ENCODE measurements around the gene GSN.
A peak's percentile ranks its signal among the peaks of the same experiment; 100 is the strongest.

Gene GSN

DNA sequence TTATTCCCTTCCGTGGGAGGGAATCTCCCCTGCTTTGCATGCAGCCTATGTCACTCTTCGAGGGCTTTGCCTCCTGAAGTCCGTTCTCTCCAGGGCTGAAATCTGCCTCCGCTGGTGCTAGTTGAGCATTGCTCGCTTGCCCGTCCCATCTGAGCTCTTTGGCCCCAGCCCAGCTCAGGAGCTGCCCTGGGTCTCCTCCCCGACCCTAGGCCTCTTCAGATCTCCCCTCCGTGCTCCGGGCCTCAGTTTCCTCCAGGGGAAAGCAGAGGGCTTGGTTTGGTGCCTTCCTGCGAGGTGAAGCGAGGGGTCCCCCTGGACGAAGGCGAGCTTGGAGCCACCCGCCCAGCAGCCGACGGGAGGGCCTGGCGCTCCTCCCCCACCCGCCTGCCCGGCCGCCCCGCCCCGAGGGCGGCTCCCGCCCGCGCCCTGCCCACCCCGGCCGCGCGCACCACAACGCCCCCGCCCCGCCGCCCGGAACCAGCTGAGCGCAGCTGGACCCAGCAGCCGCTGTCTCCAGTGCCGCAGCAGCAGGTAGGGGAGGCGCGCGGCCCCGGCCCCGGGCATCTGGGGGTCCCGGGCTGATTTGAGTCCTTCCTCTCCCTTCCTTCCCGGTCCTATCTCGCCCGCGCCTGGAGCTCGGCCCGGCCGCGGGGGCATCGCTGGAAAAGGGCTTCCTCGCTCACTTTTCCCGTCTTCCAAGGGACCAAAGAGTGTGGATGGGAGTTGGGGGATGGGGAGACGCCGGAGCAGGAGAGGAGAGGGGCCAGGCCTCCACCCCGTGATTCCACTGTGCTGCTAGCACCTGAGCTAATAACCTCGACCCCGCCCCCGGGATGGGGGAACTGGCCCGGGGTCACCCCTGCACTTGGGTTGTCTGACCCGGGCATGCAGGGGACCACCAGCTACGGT lies at the start of gene GSN:
Gene GSN (plus strand): TSS at position 474 of the 909 bp plus-strand sequence. CDS start 33,810 bp downstream, outside the sequence.
- intact Hi-C loops (cut with DNase I; ENCODE audit: low total_unique reads): loop anchor here (5.0 kb wide), 1 partner anchor 46 kb away; no protein-coding TSS in a partner anchor
- Histone ChIP-seq H3K36me3 (no peaks in the 10 kb centered on the region), H3K4me3 (peak within 1 kb of the TSS; percentile 84 to 91), H3K9me3 (no peaks in the 10 kb centered on the region), H3K4me1 (peaks cover 0 to 46% (median 40%) of the 10 kb centered on the region in 4 donors), H3K27ac (peak within 1 kb of the TSS; percentile 92 to 95), H3K27me3 (no peaks in the 10 kb centered on the region)
- peak; percentile 82 to 92 for DNase-seq
- TF ChIP-seq, protein P1, sequence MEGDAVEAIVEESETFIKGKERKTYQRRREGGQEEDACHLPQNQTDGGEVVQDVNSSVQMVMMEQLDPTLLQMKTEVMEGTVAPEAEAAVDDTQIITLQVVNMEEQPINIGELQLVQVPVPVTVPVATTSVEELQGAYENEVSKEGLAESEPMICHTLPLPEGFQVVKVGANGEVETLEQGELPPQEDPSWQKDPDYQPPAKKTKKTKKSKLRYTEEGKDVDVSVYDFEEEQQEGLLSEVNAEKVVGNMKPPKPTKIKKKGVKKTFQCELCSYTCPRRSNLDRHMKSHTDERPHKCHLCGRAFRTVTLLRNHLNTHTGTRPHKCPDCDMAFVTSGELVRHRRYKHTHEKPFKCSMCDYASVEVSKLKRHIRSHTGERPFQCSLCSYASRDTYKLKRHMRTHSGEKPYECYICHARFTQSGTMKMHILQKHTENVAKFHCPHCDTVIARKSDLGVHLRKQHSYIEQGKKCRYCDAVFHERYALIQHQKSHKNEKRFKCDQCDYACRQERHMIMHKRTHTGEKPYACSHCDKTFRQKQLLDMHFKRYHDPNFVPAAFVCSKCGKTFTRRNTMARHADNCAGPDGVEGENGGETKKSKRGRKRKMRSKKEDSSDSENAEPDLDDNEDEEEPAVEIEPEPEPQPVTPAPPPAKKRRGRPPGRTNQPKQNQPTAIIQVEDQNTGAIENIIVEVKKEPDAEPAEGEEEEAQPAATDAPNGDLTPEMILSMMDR (IDR thresholded peaks at IDR 0.05): peak; percentile 21 to 33

DNA sequence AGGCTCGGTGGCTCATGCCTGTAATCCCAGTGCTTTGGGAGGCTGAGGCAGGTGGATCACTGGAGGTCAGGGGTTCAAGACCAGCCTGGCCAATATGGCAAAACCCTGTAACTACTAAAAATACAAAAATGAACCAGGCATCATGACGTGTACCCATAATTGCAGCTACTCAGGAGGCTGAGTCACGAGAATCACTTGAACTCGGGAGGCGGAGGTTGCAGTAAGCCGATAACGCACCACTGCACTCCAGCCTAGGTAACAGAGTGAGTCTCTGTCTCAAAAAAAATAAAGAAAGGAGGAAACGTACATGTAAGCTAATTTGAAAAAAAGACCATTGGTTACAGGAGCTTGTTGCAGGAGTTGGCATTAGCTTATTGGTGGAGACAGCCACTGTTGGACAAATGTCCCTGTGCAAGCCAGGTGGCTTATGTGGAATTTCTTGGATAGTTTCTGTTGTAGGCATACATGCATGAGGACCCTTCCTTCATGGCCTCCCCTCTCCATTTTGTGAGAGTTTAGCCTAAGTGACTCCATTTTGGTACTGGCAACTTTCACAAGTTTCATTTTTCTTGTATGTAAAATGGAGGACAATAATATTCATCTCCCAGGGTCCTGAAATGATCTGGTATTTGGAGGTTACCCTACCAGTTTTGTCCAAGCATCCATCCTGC lies 49.5 kb upstream of the GSN start:
- Histone ChIP-seq H3K4me1 (peaks cover 0 to 4% (median under 1%) of the 10 kb centered on the region in 4 donors), H3K27me3 (no peaks in the 10 kb centered on the region), H3K4me3 (no peak overlapping the region), H3K36me3 (no peaks in the 10 kb centered on the region), H3K27ac (no peak overlapping the region), H3K9me3 (no peaks in the 10 kb centered on the region)
- DNase-seq: no peak
- TF ChIP-seq, protein P1 (IDR thresholded peaks at IDR 0.05): no peak
- intact Hi-C loops (cut with DNase I; ENCODE audit: low total_unique reads): no loop called here

DNA sequence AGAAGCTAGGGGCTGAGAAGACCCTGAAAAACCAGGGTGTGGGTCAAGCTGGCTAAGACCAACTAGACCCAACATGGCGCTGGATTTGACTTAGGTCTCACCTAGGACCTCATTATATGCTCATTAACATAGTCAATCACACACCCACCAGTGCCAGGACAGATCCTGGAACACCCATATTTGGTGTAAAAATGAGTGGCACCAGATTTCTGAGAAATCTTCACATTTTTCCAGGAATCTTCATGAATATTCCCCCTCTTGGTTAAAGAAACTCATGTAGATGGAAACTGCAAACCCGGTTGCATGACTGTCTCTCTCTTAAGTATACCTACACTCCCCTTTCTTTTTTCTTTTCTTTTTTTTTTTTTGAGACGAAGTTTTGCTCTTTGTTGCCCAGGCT lies 48.4 kb upstream of the GSN start:
- TF ChIP-seq, protein P1 (IDR thresholded peaks at IDR 0.05): no peak
- Histone ChIP-seq H3K36me3 (no peaks in the 10 kb centered on the region), H3K27ac (no peak overlapping the region), H3K27me3 (no peaks in the 10 kb centered on the region), H3K4me1 (peaks cover 0 to 4% (median 0%) of the 10 kb centered on the region in 4 donors), H3K4me3 (no peak overlapping the region), H3K9me3 (no peaks in the 10 kb centered on the region)
- intact Hi-C loops (cut with DNase I; ENCODE audit: low total_unique reads): no loop called here
- DNase-seq: no peak

DNA sequence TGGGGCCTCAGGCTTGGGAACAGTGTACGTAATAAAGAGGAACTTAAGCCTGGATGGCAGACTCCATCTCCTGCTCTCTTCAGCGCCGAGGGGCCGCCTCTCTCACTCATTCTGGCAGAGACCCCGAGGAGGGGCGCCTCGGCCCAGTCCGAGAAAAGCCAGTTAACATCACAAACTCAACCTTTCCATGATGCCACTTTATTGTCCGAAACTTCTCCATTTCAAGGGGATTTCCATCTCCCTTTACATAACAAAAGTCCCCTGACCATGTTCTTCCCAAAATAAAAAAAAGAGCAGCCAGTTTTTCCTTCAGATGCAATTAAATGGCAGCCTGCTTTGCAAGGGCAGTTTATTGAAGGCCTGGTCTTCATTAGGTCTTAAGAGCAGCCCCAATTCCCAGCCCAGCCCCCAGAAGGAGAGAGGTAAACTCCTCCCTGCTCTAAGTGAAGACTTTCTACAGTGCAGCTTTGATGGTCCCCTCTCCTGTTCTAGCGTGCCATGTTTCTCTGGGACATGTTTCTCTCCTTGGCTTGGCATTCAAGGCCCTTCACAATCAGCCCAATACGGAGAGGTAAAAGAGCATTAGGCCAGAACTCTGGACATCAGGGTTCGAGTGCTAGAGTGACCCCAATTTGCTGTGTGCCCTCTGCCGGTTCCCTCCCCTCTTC lies 46.8 kb upstream of the GSN start:
- DNase-seq: no peak
- TF ChIP-seq, protein P1 (IDR thresholded peaks at IDR 0.05): no peak
- intact Hi-C loops (cut with DNase I; ENCODE audit: low total_unique reads): loop anchor here (5.0 kb wide), 2 partner anchors 46 to 86 kb away; partner anchors contain the start of gene GSN

DNA sequence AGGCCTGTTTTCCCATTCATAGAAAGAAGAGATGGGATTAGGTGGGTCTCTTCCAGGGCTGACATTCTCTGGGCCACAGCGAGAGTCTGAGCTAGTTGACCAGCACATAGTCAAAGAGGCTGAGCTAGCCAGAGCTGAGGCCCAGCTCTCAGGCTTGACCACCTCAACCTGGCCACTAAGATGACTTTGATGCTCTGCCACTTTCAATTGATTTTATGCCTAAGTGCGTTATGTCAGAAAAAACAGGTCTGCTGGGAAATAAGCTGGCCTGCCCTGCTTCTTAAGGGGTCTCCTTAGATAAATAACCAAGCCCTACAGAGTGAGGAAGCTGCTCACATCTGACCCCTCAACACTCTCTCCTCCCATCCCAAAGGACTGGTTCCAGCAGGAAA lies 46.3 kb upstream of the GSN start:
- H3K4me1 ChIP-seq: peaks cover 0 to 4% (median 0%) of the 10 kb centered on the region in 4 donors
- H3K9me3 ChIP-seq: no peaks in the 10 kb centered on the region
- no peaks in the 10 kb centered on the region for H3K27me3 ChIP-seq
- no peaks in the 10 kb centered on the region for H3K36me3 ChIP-seq
- H3K4me3 ChIP-seq: no peak overlapping the region
- no peak for DNase-seq
- no peak overlapping the region for H3K27ac ChIP-seq
- intact Hi-C loops (cut with DNase I; ENCODE audit: low total_unique reads): loop anchor here (5.0 kb wide), 2 partner anchors 46 to 86 kb away; partner anchors contain the start of gene GSN
- TF ChIP-seq, protein P1 (IDR thresholded peaks at IDR 0.05): no peak

More for the DNA sequence above, 46.8 kb upstream of the GSN start:
- H3K4me1 ChIP-seq: peaks cover 0 to 4% (median 0%) of the 10 kb centered on the region in 4 donors
- H3K27me3 ChIP-seq: no peaks in the 10 kb centered on the region
- no peak overlapping the region for H3K27ac ChIP-seq
- H3K9me3 ChIP-seq: no peaks in the 10 kb centered on the region
- H3K4me3 ChIP-seq: no peak overlapping the region
- no peaks in the 10 kb centered on the region for H3K36me3 ChIP-seq
